GM21529 (cell line): ENCODE measurements around the gene XPR1.

ENCODE experiments used
- ATAC-seq: cut with Tn5 transposase; IDR thresholded peaks from one replicate; pipeline ENCODE4 v1.9.1; 2021; ENCODE audit not compliant: unreplicated experiment

Gene XPR1

DNA sequence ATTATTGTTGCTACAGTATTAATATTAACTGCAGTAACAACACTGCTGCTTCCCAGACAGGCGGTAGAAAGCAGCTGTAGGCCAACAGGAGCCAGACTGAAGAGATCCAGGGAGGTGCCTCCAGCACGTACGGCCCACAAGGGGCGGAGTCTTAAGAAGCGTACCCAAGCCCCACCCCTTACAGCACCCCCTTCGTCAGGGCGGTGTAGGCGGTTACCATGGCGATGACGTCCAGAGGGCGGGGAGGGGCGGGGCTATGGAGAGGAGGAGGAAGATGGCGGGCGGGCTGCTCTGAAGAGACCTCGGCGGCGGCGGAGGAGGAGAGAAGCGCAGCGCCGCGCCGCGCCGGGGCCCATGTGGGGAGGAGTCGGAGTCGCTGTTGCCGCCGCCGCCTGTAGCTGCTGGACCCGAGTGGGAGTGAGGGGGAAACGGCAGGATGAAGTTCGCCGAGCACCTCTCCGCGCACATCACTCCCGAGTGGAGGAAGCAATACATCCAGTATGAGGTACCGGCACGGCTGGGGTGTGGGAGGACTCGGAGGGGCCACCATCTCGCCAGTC, at the start of gene XPR1:
TSS of gene XPR1 (plus strand) at position 257 of the 560 bp plus-strand sequence. CDS start at position 437, 180 bp downstream.
- peak; percentile 98 for ATAC-seq

DNA sequence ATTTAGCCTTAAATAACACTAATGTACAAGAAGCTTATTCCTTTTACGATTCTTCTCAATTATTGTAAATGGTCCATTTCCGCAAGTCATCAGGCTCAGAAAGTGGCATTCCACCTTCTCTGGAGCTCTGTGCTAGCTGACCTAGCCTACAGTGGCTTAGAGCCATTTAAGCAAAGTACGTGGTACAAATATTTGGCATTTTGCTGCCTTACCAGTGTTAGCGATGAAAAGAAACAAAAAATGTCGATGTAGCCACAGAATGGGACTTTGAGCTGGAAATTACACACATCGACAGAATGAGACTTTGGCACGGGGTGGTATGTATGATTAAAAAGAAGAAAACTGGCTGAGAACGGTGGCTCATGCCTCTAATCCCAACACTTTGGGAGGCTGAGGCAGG, 47.0 kb upstream of the XPR1 start:
- ATAC-seq = no peak

DNA sequence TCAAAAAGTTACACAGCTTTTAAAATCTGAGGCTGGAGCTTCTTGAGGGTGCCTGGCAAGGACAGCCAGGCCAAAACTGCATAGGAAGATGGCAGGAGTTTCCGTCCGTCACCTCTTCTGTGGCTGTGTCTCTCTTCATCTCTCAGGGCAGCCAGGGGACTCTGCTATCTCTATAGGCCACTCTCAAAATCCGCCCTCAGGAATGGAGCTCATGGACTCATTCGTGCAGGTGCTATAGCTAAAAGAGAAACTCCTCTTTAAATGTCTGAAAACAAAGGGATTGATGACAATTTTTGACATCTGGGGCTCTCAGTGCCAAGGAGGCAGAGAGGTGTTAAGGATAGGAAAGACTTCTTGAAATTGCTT, 45.8 kb upstream of the XPR1 start:
- no peak for ATAC-seq

DNA sequence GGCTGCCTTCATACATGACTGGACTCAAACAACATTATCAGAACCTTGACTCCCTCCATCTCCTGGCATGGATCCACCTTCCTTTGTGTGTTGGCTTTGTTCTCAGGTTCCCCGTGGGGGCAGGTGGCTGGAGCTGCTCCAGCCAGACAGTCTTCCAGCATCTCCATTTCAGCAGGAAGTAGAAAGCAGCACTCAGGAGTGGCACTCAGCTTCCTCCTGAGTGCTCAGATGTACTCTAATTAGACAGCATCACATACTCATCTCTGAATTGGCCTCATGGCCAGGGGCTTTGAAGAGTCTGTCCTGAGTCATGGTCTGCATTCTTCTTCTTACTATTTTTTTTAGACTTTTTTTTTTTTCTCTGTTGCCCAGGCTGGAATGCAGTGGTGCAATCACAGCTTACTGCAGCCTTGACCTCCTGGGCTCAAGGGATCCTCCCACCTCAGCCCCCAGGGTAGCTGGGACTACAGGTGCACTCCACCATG, 45.1 kb upstream of the XPR1 start:
- ATAC-seq = no peak

DNA sequence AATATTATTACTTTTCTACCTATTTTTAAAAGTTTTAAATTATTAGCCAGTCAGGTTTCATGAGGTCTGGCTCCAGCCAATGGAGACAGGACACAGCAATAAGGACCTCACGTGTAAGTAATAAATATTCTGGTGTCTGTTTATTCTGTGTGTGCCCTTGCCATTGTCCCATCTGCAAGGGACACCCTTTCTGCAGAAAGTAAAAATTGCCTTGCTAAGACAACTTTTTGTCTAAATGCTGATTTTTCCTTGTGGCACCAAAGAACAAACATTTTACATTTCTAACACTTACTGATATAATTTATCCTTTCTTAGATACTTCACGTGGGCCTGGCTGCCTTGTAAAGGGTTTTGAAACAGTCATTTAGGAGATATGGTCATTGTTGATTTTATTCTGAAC, 43.7 kb upstream of the XPR1 start:
- no peak for ATAC-seq

DNA sequence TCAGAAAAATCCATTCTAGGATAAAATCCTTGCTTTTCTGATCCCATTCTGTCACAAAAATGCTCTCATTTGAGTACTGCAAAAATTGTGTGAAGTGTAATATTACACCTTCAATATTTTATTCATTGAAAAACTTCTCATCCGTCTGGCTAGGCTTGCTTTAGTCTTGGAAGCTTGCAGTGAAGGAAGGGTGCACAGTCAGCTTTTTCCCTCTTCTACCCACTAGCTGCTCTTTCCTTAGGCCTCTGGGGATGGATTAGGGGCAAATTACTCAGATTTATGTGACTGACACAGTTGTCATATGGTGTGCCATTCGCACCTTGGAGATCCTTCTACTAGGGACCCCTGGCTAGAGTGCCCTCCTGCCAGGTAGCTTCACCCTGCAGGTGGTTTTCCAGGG, 40.9 kb upstream of the XPR1 start:
- no peak for ATAC-seq

DNA sequence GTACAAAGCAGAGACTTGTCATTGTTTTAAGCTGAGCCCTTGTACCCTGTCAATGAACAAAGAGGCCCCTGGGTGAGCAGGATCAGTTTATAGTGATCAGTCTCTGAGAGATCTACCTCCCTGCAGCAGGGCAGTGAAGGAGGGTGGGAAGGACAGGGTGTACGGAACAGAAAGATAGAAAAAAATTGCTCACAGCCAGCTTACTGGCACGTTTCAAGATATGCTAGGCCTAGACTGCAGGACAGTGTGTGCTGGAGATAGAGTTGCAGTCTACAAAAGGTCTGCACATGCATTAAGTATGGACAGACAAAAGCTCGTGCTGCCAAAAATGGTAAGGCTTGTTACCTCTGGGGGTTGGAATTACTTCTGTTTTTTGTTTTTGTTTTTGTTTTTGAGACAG, 38.4 kb upstream of the XPR1 start:
- no peak for ATAC-seq

DNA sequence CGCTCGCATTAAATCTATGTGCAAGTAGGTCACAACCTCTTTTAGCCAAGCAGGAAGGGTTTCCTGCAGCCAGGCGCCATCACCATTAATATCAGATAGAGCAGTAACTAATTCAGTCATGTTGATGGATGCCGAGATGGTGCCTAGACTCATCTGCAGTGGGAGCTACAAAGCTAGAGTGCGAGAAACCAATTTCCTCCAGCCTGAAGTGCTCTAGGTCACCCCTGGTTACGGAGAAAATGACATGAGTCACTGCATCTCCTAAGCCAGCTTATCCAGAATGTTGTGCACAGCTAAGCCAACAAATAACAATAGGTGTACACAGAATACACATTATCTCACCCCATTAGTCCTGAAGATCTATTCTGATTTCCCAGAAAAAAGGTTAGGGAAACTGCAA, 37.1 kb upstream of the XPR1 start:
- no peak for ATAC-seq

DNA sequence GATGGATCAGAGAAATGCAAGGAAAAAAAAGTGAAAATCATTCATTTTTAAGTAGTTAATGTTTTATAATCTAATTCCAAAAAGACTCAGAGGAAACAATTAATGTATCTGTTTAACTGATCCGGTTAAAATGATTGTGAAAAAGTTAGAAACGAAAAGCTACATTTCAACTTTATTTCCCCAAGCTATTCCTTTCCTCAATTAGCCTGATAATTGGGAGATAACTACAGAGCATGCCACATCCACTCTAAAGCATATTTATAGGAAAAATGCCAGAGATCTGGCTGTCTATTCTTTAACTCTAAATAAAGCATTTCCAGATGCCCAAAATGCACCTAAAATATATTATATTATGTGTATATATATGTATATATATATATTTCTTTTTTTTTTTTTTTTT, 35.9 kb upstream of the XPR1 start:
- ATAC-seq = no peak

DNA sequence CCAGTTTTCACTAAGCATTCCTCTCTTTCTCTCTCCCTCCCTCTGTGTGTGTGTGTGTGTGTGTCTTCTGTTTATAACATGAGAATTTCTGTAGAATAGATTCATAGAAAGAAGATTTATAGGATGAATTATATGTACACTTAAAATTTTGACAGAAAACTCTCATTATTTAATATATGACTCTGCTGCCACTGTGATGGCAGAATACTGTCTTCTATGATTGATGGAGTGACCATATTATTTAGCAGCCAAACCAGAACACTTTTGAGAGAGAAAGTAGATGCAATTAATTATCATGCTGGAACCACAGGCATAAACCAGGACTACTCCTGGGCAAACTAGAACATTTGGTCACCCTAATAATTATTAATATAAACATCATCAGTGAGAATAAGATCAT, 34.3 kb upstream of the XPR1 start:
- ATAC-seq = no peak

DNA sequence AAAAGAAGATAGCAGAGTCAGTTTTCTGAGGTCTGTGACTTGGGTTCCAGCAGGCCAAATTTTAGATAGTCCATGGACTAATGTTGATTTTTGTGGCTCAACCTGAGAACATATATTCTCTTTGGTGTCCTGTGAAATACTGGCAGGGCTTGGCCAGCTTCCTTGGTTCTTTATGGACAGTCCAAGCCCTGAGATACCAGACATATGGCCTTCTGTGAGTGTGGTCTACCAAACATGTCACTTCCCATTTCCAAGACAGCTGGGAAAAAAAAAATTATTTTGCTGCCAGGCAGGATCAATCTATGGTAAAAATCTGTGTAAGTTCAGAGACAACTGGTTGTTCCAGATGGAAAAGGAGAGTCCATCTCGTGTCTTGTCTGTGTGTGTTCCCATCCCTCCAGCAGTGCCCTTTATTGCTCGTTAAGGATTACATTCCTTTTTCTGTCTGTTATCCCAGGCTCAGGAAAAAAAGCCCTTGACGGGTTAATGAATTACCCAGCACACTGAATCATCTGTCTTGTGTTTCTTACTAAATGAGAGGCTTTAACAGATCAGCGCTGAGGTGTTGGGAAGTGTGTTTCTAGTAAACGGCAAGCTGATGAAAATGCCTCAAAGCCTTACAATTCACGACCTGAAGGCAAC, 33.4 kb upstream of the XPR1 start:
- no peak for ATAC-seq

DNA sequence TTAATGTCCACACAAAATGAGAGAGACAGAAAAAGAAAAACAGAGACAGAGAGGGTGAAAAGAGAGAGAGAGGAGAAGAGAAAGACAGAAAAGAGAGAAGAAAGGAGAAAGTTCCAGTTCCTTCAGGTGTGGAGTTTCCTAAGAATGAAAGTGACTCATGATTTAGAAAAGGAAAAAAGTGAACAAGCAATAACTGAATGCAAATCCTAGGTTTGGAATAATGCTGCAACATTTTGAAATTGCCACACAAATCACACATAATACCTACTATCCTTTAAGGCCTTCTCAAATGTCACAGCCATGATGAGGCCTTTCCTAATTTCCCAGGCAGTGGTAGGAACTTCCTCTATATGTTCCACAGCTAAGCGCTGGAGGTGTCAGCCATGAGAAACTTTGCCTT, 31.5 kb upstream of the XPR1 start:
- ATAC-seq = no peak

DNA sequence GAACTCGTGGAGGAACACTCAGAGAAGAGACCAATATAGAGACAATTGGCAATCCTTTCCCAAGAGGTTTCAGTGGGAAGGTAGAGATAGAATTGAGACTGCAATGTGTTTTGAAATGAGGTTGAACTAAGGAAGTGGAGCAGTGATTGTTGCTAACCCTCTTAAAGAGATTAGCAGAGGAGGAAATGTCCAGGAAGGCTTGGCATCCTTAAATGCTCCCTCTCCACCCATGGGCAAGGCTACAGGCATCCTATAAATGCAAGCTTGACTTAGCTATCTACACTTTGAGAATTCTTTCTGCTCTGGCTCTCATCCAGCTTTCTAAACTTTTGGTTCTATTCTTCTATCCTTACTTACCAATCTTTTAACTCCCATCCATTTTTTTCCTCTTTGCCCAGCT, 30.3 kb upstream of the XPR1 start:
- ATAC-seq = no peak

DNA sequence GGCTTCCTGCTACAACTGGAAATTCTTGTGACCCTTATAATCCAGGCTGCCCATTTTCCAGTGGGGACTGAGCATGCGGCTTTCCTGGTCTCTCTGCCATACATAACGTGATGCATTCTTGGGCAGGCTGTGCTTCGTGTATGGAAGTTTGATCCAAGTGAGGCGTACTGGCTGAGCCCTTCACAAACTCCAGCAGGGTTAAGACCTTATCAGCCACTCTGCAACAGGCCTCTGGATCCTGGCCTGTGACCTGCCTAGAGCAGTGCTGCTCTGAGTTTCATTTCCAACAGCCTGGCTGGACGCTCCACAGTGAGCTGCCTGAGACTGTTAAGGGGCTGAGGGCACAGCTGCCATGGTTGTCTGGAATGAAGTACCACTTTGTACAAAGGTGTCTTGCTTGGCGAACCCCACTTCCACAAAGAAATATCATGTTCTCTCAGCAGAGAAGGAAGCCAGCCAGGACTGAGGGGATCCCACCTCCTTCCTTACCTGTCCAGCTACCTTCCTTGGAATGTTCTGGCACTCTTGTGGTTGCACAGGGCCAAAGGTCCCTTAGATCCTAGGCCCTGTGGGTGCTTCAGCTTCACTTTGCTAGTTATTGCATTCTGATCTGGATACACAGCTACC, 28.5 kb upstream of the XPR1 start:
- no peak for ATAC-seq

DNA sequence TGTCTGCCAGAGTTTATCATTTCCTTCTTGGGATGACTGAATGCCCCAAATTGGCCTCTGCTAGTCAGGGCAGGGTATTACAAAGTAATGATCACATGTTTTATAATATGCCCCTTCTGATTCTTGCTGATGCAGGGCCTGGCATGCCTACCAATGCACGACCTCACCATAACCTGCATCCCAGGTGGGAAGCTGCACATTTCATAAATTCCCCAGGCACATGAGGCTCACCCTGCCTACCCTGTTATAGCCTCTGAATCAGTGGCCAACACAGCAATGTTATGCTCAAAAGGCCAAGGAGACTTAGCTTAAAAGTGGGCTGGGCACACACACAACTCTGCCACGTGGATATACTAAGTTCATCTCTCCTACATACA, 28.0 kb upstream of the XPR1 start:
- no peak for ATAC-seq

DNA sequence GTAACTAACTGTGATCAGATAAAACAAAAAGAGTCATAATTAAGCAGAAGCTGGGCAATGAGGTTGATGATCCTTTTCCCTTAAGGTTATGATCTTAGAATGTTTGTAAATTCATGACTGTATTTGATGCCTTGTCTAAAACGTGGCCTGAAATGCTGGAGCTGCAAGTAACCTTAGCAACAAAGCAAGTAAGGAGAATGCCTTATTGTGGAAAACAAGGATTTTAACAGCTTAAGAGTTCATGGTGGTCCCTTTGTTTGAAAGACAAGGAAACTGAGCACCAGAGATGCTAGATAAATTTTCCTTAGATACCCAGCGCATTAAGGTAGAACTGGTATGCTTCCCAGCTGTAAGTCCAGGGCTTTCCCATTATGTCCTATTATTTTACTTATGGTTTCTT, 25.7 kb upstream of the XPR1 start:
- no peak for ATAC-seq

DNA sequence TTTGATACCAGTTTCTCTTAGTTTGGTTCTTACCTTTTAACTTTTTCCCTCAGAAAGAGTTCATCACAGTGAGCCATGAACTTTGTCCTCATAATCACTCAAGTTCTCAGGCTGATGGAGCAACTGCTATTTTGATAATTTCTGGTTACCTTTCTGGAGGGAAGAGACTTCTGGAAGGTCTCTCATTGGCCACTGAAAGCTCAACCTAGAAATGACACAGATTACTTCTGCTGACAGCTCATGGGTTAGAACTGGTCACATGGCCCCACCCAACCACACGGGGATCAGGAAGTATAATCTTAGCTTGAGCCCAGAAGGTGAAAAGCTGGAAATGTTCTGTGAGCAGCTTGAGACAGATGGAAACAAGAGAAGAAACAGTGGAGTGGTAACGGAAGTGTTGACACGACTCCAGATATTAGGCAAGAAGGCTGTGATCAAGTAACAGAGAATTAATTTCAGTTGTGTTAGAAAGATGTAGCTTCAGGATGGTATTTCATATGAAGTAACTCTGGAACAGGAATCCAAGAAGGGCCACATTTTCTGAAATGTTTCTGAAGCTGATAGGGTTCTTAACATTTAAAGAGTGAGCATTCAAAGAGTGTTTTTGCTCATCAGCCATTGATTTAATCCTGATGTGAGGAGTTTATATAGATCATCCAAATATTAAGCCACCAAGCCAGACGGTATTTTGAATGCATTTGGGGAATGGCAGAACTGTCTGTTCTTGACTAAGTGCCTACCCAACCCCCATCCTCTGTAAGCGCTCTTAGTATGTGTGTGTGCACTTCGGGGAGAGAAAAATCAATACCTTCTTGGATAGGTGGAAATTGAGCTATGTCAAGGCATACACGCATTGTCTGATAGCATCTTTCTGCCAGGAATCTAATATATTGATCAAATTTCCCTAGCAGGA, 21.9 kb upstream of the XPR1 start:
- ATAC-seq = no peak

DNA sequence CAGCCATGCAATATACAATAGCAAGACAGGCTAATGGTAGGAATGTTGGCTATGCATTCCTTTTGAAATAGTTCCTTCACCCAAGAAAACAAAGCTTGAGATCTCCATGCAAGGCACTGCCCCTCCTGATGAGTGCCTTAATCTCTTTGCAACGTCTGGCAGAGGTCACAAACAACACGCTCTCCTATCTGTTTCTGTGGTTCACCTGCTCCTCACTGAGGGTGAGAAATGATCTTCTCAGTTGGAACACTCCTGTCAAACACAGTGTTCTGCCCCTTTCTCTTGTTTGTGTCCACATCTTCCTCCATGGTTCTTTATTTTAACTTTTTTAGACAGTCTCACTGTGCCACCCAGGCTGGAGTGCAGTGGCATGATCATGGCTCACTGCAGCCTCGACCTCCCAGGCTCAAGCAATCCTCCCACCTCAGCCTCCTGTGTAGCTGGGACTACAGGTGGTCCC, 21.2 kb upstream of the XPR1 start:
- ATAC-seq = no peak

DNA sequence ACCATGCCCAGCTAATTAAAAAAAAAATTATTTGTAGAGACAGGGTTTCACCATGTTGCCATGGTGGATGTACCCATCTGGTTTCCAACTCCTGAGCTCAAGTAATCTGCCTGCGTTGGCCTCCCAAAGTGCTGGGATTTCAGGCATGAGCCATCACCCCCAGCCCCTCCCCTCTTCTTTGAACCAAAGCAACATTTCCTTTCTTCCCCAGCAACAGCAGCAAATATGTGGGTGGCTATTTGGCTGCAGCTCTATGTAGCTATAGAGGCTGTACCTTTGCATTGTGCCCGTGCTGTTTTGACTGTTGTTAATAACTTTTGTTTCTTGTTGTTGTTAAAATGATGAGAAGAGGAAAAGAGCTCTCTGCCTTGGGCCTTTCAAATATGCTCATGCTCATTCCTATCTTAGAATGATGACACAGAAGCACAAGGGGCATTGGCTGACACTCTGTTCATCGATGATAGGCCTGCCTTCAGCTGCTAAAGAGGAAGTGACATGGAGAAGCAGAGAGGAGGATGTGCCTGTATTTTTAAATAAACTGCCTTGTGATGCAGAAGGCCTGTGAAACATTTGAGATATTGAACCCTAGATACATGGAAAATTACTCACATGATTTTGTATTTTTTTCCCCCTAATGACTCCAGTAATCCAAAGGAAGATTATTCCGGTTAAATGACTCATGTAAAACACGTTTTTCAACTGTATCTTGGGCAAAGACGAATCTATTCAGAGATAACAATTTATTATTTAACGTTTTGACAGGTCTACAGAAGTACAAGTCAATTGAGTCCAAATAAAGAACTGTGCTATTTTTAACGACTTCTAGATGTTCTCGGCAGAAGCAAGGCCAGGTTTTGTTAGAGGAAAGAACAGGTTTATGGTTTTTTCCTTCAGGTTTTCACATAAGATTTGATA, 20.5 kb upstream of the XPR1 start:
- no peak for ATAC-seq

DNA sequence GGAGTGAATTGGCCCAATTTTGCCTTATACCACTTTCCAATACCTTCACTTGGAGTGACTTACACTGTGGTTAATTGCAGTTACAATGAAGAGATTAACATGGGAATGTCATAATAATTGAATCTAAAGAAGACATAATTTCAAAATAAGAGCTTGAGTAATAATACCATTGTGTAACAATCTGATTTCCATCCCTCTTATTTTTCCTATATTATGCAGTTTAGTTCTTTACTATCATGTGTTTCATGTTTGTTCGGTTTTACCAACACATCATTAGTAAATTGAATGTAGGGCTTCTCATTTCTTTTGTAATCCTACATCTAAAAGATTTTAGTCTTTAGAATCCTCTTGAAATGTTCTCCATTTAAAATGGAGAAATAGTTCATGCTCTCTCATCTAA, 19.2 kb upstream of the XPR1 start:
- no peak for ATAC-seq

DNA sequence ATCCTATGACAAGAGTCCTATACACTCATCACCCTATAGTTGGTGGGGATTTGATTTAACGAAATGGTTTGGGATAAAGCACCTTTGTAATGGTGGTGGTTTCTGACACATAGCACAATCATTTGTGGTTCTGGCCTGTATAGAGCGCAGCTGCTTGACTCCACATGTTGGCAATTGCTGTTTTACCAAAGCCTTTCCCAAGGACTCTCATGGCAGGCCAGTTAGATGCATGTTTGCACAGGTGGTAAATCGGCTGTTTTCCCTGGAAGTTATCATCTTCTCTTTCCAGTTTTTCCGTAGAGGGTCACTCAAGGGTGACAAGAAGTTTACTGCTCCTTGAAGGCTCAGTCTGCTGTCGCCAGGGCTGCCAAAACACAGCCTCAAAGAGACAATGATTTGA, 17.1 kb upstream of the XPR1 start:
- ATAC-seq = no peak
